HCT116 (cell line): ENCODE measurements around the gene SUSD6.

Experiments
- CEBPB ChIP-seq: IDR thresholded peaks from 2 replicates; pipeline ENCODE4 v1.6.1; 2012; ENCODE audit warnings: low read depth
- EZH2 ChIP-seq: fragments of 200-600 bp; sonication (generic); IDR thresholded peaks from 2 replicates; pipeline ENCODE4 v1.6.1; 2017; ENCODE audit warnings: antibody characterized with exemption, mixed run types
- POLR2A ChIP-seq: IDR thresholded peaks from 2 replicates; pipeline ENCODE4 v1.7.0; 2011; ENCODE audit warnings: borderline replicate concordance; ENCODE audit not compliant: insufficient read depth, insufficient read length; ENCODE audit errors: extremely low read depth
- YY1 ChIP-seq: IDR thresholded peaks from 2 replicates; pipeline ENCODE4 v1.6.1; 2011; ENCODE audit warnings: low read length, low read depth, moderate library complexity, mild to moderate bottlenecking; ENCODE audit not compliant: insufficient replicate concordance; ENCODE audit errors: extremely low read depth
- TF ChIP-seq, protein P1 (sequence below), 3 experiments: fragments of 200-600 bp in 1 of 3; sonication (generic) in 1 of 3; IDR thresholded peaks in 2 of 3; conservative IDR thresholded peaks in 1 of 3; 2 replicates each; pipeline ENCODE4 v1.5.1; 2012 to 2017; ENCODE audit warnings: low read depth in 2 of 3, low read length in 2 of 3, antibody characterized with exemption in 1 of 3, borderline replicate concordance in 1 of 3, control low read depth in 1 of 3, mild to moderate bottlenecking in 1 of 3, mixed read lengths in 1 of 3, mixed run types in 1 of 3, moderate library complexity in 1 of 3; ENCODE audit not compliant: insufficient read depth in 1 of 3
- TF ChIP-seq, protein P2 (sequence below): IDR thresholded peaks from 2 replicates; pipeline ENCODE4 v1.6.1; 2012

DNA sequence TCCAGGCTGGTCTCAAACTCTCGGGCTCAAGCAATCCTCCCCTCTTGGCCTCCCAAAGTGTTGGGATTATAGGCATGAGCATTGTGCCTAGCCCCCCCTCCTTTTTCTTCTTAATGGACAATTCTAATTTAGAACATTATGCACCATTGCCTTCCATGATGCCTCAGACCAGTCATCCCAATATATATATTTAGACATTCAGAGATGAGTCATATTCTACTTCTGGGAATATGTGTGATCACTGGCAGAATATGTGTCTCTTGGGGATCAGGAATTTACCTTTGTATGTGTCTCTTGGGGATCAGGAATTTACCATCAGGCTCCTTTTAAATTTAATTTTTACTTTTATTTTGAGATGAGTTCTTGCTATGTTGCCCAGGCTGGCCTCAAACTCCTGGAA lies 29.2 kb upstream of the SUSD6 start:
- TF ChIP-seq, protein P1, sequence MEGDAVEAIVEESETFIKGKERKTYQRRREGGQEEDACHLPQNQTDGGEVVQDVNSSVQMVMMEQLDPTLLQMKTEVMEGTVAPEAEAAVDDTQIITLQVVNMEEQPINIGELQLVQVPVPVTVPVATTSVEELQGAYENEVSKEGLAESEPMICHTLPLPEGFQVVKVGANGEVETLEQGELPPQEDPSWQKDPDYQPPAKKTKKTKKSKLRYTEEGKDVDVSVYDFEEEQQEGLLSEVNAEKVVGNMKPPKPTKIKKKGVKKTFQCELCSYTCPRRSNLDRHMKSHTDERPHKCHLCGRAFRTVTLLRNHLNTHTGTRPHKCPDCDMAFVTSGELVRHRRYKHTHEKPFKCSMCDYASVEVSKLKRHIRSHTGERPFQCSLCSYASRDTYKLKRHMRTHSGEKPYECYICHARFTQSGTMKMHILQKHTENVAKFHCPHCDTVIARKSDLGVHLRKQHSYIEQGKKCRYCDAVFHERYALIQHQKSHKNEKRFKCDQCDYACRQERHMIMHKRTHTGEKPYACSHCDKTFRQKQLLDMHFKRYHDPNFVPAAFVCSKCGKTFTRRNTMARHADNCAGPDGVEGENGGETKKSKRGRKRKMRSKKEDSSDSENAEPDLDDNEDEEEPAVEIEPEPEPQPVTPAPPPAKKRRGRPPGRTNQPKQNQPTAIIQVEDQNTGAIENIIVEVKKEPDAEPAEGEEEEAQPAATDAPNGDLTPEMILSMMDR (IDR thresholded peaks at IDR 0.05 in 2 of 3, conservative IDR thresholded peaks at IDR 0.05 in 1 of 3; ENCODE audit: borderline replicate concordance in 1 of 3, insufficient read depth in 1 of 3, low read depth in 2 of 3, low read length in 2 of 3) = no peak
- TF ChIP-seq POLR2A = no peak
- TF ChIP-seq, protein P2, sequence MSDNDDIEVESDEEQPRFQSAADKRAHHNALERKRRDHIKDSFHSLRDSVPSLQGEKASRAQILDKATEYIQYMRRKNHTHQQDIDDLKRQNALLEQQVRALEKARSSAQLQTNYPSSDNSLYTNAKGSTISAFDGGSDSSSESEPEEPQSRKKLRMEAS = no peak
- no peak for TF ChIP-seq YY1
- no peak for TF ChIP-seq CEBPB
- no peak for TF ChIP-seq EZH2
